Stimulated activated CD4-positive, alpha-beta T cell treated with anti-CD3 and anti-CD28 coated beads, TNF-alpha, amount 100 ng/mL, for 48 hours (primary cell): ENCODE results near the gene GPX5.

Experiments
- DNase-seq, 3 donors: peaks; one replicate each; pipeline ENCODE4 v3.0.0-alpha.2; 2020; ENCODE audit warnings: low read depth in 3 of 3

The GPX5 gene

DNA sequence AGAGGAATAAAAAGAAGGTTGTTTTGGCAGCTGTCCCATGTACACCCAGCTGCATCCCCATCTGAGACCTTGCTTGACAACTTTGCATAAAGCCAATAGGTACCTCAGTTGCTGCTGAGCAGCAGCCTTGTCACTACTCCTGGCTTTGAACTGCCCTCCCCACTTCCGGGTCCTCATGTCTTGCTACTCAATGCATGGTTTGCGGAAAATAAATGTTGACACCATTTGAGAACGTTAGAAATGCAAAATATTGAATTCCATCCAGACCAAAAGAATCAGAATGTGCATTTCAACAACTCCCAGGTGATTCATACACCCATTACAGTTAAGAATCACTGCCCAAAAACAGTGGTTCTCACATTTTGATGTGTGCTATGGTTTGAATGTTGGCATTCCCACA, 32.9 kb downstream of the GPX5 start:
- no peak for DNase-seq

DNA sequence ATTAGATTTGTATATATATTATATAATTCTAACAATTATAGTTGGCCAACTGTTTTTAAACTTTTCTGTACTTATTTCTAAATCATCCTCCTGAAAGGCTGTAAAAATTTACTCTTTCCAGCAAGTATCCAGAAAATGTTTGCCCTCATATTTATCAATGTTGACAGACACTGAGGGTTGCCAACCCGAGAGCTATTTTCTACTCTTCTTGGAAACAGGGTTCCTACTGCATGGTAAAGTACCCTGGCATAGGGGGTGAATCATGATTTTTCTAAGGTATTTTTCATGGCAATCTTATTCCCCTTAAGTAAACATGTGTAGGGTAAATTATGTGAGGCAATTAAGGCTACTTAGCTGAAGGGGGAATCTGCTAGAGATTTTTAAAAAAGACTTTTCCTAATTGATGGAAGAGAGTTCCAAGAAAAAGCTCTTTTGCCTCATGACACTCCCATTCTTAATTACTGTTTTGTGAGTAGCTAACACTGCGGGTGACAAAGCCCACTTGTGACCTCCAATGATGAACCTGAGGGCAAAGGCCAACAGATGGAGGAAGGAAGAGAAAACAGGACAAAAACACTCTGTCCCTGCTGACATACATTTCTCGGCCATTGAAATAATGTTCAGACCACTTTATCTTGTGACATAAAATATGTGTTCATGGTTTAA, 37.9 kb downstream of the GPX5 start:
- DNase-seq, result no peak

DNA sequence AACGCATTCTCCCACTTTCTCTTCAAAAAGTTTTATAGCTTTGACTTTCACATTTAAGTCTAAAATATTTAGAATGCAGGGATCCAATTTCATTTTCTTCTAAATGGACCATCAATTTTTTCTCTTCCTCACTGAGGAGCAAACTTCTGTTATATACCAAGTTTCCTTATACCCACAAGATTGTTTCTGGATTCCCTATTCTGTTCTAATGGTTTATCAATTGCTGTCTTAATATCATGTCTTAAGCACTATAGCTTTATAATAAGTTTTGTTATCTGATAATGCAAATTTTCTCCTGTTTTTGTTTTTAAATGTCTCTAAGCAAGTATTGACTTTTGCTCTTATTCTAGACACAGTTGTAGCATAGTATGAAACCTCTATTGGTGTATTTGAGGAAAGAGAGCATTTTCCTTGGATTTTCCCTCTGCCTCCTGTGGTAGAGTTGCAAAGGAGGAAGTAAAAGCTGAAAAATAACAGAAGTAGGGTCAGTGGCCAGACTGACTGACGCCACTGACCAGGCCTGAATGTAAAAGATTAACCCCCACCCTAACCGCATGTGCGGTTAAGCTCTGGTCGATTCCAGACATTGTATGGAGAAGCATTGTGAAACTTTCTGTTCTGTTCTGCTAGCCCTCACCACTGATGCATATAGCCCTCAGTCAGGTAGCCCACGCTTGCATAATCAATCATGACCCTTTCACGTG, 40.3 kb downstream of the GPX5 start:
- DNase-seq, result no peak

DNA sequence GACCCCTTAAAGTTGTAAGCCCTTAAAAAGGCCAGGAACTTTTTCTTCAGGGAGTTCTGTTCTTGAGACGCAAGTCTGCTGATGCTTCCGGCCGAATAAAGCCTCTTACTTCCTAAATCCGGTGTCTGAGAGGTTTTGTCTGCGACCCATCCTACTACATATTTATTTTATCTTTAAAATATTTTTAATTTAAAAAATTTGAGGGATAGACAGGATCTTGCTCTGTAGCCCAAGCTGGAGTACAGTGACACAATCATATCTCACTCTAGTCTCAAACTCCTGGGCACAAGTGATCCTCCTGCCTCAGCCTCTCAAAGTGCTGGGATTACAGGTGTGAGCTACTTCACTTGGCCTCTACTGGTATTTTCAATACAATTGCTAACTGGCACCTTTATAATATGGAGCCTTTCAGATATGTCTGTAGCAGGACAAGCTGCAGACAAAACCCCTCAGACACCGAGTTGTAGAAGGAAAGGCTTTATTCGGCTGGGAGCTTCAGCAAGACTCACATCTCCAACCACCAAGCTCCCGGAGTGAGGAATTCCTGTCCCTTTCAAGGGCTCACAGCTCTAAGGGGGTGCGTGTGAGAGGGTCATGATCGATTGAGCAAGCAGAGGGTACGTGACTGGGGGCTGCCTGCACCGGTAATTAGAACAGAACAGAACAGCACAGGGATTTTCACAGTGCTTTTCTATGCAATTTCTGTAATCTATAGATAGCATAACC, 41.0 kb downstream of the GPX5 start:
- DNase-seq, result no peak

DNA sequence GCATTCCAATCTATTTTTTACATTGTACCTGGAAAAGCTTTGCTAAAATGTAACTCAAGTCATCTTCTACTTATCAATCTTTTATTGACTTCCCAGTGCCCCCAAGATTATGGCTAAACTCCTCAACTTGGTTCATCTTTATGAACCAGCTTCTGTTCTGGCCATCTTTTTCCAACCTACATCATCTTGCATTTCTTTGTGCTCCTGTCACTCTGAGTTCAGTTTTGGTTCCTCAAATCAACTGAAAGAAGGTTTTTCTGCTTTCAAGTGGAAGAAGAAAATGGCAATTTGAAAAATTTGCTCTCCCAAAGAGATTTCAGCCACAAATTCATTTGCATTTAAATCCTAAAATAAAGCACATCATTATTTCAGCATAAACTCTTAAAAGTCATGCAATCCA, 41.8 kb downstream of the GPX5 start:
- no peak for DNase-seq

DNA sequence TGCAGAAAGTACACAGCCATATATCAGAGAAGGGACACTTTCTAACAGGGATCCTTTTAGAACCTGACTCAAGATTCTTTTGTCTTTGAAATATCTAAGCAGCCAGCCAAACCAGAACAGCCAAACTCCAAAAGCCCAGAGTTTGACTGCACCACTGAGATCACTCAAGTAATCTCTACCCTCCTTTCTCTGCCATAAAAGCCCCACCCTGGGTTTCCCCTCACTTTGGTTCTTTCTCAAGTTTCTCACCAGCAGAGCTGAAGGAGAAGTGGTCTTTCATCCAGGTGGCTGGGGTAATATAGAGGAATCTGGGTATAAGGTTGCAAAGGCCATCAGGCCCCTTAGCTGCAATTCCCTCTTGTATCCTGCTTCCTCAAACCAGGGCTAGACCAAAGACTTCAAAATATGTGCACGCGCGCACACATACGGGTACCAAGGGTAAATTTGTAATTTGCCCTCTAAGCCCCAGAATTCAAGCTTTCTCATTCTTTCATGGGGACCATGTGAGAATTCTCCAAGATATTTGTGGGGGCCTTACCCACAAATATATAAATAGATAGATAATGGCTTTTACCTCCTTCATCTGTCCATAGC, 42.9 kb downstream of the GPX5 start:
- no peak for DNase-seq

DNA sequence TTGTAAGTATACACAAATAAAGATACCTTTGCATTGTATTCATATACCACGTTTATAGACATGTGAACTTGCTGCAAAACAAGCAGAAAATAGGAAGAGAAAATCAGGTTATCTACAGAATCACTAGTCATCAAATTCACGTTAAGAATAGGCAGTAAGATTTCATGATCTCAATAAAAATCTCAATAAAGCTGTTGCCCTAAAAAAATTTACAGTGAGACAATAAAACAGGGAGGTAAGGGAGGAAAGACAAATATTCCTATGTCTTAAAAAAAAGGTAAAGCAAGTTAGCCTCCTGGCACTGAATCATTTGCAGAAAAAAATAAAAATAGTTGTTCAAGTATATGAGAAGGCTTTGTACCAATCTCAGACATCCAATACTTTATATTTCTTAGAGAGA, 44.1 kb downstream of the GPX5 start:
- no peak for DNase-seq

DNA sequence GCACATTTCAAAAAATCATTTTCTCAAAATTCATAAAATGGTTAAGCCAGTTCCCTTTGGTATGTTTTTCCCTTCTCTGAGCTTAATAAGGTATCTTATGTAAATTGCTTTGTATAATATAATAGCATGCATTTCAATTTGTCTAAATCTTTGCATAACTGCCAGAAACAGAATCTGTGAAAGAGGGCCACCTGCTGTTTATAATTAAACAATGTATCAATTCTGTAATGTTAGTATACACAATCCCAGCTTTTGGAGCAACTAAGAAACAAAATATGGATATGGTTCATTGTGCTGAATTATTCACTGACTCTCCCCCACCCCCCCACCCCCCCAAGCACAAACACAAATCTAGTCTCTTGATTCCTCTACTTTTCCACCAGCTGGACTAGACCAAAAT, 54.8 kb downstream of the GPX5 start:
- DNase-seq, result no peak

DNA sequence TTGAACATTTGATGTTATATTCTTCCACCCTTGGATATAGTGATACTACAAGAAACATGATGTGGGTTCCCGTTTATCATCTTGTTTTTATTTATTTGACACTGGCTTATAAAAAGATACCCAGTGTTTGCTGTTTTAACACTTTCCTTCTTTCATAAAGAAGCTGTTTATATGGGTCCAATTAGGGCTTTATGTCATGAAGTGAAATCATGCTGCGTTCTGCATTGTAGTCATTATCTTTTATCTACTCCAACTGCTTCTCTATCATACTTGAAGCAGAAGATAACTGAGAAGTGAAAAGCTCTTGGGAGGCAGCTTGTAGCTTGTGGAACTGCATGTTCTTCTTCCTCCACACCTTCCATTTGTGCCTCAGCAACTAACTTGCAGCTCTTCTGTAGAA, 57.8 kb downstream of the GPX5 start:
- no peak for DNase-seq
